HG02571 (cell line): ENCODE results near the gene KDSR.

Source experiments
- ATAC-seq: cut with Tn5 transposase; IDR thresholded peaks from one replicate; pipeline ENCODE4 v1.9.1; 2021; ENCODE audit warnings: mild to moderate bottlenecking, moderate library complexity; ENCODE audit not compliant: unreplicated experiment

The KDSR gene

DNA sequence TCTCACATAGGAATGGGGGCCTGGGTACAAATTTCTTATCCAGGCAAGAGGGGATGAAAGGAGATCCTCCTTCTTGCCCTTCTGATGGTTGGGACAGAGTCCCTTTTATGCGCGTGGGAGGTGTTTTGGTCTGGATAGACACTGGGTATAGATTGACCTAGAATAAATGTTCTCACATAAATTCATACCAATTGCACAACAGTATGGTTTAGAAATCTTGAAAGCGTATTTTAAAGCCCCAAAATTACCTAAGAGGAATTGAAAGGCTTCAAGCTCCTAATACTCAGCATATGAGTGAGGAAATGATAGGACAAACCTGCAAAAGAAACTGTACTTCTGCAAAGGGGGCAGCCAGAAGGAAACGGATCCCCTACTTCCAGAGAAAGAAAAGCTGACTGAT, 44.8 kb downstream of the KDSR start:
- no peak for ATAC-seq

DNA sequence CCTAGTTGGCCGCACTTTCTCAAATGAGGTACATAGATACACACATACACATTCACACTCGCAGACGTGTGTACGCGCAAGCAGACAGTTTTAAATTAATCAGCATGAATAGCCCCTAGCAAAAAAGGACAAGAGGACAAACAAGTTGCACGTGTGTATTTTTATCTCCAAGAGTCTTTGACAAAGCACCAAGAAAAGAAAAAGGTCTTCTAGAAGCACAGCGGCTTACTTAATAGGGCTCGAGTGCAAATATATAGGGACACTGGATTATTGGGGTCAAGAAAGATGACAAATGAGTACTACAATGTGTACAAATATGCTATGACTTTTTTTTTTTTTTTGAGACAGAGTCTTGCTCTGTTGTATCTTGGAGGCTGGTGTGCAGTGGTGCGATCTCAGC, 45.7 kb downstream of the KDSR start:
- ATAC-seq: no peak

DNA sequence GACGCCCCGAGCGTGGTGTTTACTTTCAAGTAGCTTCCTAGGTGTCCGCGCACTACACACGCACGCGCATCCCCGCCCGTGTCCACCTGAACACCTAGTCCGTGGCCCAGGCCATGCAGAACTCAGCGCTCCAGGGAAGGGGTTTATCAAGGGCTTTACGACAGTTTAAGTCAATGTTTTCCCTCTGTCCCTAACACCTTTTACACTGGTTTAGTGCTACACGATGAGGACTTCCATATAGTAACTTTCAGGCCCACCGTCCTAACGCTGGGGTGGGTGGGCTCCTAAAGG, 46.1 kb downstream of the KDSR start:
- no peak for ATAC-seq

DNA sequence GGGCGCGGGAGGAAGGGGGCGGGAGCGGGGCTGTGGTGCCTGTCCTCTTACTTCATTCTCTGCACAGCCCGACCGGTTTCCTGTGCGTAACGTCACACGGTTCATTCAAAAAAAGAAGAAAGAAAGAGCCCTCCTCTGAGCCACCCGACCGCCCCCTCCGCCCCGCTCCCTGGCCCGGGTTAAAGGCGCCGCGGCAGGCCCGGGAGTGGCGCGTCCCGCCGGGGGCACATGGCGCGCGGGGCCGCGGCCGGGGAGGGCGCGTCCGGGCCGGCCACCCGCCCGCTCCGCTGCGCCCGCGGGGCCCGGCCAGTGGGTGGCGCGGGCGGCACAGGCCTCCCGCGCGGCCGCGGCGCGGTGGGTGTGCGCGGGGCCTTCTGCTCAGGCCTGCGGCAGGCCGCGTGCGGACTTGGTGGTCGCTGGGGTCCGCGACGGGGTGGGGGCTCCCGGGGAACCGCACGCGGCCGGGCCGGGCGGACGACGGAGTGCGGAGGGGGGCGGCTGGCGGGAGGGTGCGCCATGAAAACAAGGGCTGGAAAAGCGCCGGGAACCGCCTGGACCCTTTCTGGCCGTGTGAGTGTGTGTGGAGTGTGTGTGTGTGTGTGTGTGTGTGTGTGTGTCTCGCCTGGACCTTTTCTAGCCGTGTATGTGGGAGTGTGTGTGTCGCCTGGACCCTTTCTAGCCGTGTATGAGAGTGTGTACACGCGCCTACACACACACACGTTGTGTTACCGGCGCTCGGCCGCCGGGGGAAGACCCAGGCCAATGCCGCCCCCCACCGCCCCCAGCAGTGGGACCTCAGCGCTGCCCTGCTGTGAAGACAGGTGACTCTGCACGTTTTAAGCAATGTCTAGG, 46.7 kb downstream of the KDSR start:
- peak; percentile 57 for ATAC-seq

DNA sequence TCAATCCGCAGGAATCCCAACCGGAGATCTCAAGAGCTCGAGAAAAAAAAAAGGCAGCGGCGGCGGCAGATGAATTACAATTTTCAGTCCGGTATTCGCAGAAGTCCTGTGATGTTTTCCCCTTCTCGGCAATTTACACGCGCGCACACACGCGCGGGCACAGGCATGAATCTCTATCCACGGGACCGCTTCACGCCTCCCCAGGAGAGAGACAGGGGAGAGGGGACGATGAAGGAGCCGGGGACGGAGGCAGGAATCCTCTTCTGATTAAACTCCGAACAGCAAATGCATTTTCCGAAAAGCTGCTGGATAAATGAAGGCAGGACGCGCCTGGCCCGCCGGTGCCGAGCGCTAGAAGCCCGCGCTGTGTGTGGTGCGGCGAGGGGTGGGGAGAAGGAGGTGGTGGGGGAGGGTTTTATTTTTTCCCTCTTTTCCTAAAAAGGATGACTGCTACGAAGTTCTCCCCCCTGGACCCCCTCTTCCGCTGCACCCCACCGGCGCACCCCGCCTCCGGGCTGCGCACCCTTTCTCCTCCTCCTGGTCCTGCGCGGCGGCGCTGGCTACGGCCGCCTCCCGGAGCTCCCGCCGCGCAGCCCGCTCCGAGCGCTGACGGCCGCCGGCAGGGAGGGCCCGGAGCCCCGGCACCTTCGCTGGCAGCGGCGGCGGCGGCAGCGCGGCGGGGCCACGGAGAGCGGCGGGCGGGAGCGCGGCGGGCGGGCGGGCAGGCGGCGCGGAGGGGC, 47.5 kb downstream of the KDSR start, which contains the start of gene BCL2:
BCL2 (minus strand) TSS at position 387 of the 740 bp plus-strand sequence.
- peak; percentile 14 for ATAC-seq

DNA sequence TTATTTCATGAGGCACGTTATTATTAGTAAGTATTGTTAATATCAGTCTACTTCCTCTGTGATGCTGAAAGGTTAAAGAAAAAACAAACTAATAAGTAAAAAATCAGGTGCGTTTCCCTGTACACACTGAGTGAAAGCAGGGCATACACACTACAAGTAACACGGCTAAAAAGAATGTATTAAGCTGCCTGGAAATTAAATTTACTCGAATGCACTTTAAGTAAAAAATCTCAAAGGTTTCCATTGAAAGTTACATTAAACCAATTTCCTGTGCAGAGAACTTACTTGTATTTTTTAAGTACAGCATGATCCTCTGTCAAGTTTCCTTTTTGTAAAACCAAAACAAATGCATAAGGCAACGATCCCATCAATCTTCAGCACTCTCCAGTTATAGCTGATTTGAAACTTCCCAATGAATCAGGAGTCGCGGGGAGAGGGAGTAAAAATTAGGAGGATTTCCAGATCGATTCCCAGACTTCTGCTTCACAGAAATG, 48.1 kb downstream of the KDSR start:
- ATAC-seq: no peak

DNA sequence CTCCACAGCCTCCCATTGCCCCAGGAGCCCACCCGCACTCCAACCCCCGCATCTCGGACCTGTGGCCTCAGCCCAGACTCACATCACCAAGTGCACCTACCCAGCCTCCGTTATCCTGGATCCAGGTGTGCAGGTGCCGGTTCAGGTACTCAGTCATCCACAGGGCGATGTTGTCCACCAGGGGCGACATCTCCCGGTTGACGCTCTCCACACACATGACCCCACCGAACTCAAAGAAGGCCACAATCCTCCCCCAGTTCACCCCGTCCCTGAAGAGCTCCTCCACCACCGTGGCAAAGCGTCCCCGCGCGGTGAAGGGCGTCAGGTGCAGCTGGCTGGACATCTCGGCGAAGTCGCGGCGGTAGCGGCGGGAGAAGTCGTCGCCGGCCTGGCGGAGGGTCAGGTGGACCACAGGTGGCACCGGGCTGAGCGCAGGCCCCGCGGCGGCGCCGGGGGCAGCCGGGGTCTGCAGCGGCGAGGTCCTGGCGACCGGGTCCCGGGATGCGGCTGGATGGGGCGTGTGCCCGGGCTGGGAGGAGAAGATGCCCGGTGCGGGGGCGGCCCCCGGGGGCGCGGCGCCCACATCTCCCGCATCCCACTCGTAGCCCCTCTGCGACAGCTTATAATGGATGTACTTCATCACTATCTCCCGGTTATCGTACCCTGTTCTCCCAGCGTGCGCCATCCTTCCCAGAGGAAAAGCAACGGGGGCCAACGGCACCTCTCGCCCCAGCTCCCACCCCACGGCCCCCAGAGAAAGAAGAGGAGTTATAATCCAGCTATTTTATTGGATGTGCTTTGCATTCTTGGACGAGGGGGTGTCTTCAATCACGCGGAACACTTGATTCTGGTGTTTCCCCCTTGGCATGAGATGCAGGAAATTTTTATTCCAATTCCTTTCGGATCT, 48.8 kb downstream of the KDSR start:
- peak; percentile 34 for ATAC-seq

DNA sequence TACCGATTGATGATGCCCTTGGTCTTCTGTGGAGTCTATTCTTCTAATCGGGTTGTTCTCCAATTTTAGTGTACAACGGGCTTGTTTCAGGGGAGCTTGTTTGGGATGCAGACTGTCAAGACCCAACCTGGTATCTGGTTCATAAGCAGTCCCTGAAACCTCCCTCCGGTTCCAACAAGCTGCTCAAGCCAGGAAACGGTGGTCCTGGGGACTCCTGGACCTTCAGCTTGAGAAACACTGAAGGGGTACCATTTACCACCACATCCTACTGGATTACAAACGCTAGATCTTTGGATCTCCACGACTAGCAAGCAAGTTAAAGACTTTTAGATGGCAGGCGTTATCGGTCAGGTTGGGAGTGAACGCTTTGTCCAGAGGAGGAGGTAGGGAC, 49.5 kb downstream of the KDSR start:
- ATAC-seq: no peak

DNA sequence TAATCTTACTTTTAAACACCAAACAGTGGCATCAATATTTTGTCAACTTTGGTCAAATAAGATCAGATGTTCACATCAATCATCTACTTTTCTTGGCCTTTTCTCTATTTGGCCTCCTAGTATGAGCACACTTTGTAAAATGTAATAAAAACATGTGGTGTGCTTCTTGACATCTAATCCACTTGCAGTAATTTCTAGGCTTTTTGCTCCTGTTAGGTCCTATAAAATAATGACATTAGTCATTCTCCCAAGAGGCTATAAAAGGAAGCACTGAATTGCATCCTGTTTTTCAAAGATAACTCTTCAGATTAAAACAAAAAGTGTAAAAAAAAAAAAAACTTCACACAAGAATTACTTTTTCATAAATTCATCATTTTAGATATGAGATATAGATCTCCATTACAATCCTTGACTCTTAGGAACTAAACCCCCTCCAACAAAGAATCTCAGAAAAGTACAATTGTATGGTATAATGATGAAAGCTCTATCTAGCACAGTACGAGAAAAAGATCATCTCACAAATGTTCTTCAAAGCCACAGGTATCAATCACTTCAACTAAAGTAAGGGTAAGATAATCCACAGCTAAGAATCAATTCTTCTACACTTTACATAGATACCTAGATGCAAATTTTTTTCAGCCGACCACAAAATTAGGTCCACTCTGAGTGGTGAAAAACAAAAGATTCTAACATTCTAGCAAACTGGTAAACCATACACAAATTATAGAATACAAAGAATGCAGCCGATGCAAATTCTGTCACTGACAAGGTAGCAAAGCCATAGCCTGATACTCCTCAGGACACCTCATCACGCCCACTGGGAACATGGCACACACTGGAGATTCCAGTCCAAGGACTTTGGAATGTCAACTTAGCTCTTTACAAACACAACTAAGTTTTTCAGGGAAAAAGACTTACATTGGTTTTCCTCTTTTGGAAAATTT, 50.1 kb downstream of the KDSR start:
- ATAC-seq: peak; percentile 18

DNA sequence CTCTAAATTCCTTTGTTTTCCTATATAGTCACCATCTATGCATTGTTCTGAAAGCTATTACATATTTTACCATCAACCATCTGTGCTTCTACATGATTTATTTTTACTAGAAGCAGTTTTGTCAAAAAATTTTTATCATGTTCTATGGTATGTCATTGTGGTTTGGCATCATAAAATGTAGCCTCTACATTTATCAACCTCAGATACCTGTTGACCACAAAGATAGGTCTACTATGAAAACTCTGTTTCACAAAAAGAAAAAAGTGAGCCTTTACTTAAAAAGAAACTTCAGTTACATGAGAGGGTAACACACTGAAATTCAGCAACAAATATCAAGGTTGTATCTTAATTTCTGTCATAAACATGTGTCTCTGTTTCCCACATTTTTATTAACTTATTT, 51.1 kb downstream of the KDSR start:
- no peak for ATAC-seq

DNA sequence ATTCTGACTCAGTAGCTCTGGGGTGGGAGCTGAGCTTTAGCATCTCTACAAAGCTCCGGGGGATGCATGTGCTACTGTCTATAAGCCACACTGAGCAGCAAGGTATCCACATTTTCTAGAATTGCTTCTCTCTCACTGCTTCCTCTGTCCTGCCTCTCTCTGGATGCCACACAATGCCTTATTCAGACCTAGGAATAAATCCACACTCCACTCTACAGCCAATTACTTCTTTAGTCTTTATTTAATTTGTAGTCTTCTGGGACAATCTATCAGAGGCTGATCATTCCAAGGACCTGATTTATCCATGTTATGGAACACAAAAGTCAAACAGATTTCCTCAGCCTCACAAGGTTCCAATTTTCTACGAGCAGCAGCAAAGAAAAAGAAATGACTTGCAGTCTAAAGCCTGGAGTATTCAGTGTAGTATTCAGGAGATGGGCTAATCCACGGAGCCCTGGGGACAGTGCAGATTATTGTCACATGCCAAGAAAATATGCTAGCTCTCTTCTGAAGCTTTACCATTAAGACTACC, 51.8 kb downstream of the KDSR start:
- no peak for ATAC-seq

DNA sequence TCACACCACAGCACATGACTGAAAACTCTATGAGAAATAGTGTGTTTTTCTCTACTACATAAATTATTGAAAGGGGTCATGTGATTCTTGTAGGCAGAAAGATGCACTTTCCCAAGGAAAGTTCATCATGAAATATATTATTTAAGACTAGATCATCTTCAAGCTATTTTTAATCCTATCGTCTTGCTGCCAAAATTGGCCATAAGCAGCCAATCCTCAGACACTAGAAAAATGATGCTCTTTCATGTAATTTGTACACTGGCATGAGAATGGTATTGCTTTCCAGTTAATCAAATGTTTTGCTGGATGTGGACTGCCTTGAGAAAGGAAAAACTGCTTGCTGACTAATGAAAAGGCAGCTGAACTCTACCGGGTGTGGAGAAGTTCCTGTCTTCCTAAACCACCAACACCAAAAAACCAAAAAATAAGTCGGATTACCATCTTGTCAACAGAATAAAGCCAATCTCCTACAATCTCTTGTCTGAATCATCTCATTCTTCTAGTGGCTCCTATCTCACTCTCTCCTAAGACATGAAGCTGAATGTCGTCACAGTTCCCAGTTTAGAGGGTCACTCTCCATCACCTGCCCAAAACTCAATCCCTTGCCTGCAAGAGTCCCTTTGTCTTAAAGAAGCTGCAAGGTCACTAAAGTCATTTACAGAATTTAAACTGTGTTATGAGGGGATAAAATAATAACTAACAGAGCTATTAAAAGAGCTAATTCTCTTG, 52.8 kb downstream of the KDSR start:
- ATAC-seq: no peak

DNA sequence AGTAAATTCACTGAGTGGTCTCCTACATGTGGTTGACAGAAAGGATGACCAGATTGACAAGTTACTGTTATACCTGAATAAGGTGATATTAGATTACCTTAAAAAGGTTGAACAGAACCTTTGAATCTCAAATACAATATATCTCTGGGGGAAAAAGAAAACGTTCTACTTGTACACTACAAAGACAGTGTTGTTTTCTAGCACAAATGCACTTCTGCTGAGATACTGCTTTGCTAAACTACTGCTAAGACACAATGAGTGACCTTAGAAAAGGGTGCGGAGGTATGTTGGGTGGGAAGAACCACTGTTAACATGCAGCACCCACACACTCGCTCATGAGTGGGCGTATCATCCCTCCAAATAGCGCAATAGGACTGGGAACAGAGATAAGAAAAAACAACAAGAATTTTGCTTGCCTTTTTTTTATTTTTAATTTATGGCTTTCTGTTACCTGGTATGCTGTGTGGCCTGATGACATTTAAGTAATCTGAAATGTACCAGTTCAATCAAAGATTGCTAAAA, 53.5 kb downstream of the KDSR start:
- no peak for ATAC-seq

DNA sequence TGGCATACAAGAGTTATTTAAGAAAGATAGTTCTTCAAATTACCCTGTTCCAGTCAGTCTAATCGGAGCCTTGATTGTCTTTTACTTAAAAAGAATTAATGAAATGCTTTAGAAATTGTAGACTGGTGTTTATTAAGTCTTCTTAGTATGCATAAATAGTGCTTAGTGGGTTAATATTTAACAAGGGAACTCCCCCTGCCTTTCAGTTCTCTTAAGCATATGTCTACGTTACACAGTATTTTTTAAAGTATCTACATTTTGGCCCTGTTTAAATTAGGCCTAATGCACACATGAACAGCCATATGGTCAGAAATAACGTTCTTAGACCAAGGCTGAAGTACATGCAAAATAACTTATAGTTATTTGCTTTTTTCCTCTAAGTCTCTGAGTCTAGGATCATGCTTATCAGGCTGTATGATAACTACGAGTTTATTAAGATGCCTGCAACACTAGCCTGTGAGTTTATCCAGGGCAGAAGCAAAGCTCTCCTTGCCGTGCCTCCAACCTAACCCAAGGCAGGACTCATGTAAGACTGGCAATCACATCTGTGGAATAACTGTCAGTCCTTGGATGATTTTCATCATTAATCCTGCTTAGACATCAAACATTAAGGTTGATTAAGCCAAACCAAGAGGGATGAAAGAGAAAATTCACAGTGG, 54.1 kb downstream of the KDSR start:
- ATAC-seq: peak; percentile 34

DNA sequence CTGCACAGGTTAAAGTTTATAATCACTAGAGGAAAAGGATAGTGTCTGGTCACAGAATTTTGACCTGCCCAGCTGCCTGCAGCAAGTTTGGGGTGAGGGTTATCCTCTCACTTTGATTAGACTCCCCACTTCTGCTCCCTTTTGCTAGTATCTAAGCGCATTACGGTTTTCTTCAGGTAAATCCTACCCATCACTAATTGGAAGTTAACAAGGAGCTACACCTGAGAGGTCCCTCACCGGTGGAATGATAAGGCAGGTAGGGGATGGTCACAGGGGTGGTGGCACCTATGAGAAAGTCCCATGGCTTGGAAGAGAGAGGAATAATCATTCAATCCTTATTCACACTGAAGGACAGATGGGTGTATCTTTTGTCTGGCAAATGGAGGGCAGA, 55.0 kb downstream of the KDSR start:
- ATAC-seq: peak; percentile 2

DNA sequence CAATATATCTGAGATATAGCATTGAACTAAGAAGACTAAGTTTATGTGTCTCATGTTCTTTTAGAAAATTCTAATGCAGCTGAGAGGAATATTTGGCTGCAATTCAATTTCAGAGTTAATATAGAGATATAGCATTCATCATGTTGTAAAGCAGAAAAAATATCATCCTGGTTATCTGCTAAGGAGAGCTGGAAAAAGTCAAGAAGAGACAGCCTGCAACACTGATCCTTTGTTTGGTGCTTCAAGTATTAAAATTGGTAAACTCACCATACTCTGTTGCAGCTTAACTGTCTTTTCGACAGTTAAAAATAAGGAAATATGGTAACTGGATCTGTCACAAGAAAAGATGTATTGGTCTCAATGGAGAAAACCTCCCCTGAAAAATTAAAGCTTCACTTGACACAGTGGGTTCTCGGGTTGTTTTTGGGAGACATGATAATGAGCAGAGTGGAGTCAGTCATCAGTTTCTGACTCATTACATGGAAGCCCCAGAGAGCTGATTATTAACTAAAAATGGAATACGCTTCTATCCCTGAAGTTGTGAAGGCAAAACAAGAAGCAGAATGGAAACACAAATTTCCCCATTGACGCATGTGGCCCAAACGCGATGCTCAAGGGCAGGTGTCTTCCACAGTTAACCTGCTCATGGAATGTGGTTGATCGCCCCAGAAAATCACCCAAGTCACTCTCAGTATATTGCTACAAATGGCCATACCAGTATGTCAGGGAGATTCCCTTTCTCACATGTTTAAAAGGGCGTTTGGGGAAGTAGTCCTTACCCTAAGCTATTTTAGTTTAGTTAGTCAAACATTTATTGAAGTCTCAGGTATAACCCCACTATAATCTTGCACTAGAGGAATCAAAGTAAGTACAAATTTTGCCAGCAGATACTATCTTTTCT, 55.6 kb downstream of the KDSR start:
- peak; percentile 44 for ATAC-seq

DNA sequence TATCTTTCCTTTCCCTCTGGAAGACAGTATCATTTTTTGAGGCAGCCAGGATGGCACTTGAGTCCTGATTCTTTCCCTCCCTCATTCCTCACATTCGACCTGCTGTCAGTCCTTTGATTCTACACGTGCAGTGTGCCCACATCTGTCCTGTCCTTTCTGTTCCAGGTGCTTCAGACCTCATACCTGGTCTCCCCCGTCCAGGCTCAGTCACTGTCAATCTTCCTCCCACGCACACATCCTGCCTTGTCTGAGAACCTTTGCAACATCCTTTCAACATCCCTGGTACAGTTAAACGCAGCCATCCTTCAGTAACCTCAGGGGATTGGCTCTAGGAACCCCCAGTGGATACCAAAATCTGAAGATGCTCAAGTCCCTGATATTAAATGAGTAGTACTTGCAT, 57.6 kb downstream of the KDSR start:
- ATAC-seq: no peak
